Calu3 (cell line): ENCODE data around the gene TNNI3K. TPM values are rescaled to one million over a fixed set of nuclear protein-coding genes. Genes with fewer than 3 reads are reported as not detected.

Experiments used
- BruUV-seq: library from RNA; stranded (reverse); fragments of 400-500 nt; replicated peaks from 2 replicates; lab custom pipeline; 2021; lab: Mats Ljungman, UMichigan
- CTCF ChIA-PET: fragments of 300-600 bp; sonication (Branson Sonifier 250); formaldehyde crosslinking; loops from one replicate; lab custom pipeline; 2022; ENCODE audit warnings: antibody characterized with exemption; lab: Charles Lee
- DNase-seq: peaks from one replicate; pipeline ENCODE4 v3.0.0; 2022
- H3K27ac Mint-ChIP-seq: one replicate; pipeline ENCODE4 v1.8.0; 2022; ENCODE audit warnings: mixed read lengths; ENCODE audit not compliant: unreplicated experiment
- H3K27me3 Mint-ChIP-seq: one replicate; pipeline ENCODE4 v1.8.0; 2022; ENCODE audit warnings: mixed read lengths; ENCODE audit not compliant: unreplicated experiment
- H3K36me3 Mint-ChIP-seq: one replicate; pipeline ENCODE4 v1.8.0; 2022; ENCODE audit warnings: mild to moderate bottlenecking, moderate library complexity, mixed read lengths; ENCODE audit not compliant: insufficient read depth, unreplicated experiment
- H3K4me1 Mint-ChIP-seq: one replicate; pipeline ENCODE4 v1.8.0; 2022; ENCODE audit warnings: mild to moderate bottlenecking, low read depth, mixed read lengths; ENCODE audit not compliant: unreplicated experiment
- H3K4me3 Mint-ChIP-seq: one replicate; pipeline ENCODE4 v1.8.0; 2022; ENCODE audit warnings: mild to moderate bottlenecking, low read depth, moderate library complexity, mixed read lengths; ENCODE audit not compliant: unreplicated experiment
- H3K9me3 Mint-ChIP-seq: one replicate; pipeline ENCODE4 v1.8.0; 2022; ENCODE audit warnings: low read depth, mixed read lengths; ENCODE audit not compliant: unreplicated experiment
- intact Hi-C: fragments of 100-400 bp; cut with micrococcal nuclease; formaldehyde crosslinking; loops from one replicate; pipeline ENCODE4 v1.10.0; 2022; ENCODE audit not compliant: unreplicated experiment
- total RNA-seq: library from RNA; stranded (reverse); gene quantifications from 2 replicates; pipeline ENCODE4 v1.2.3, GENCODE V29; 2022
- TF ChIP-seq, protein P1 (sequence below): fragments of 200-600 bp; IDR thresholded peaks from one replicate; pipeline ENCODE4 v1.8.0; 2022; ENCODE audit warnings: antibody characterized with exemption; ENCODE audit not compliant: unreplicated experiment

The TNNI3K gene
- total RNA-seq, 1 experiment from 2014 or later = not detected

DNA sequence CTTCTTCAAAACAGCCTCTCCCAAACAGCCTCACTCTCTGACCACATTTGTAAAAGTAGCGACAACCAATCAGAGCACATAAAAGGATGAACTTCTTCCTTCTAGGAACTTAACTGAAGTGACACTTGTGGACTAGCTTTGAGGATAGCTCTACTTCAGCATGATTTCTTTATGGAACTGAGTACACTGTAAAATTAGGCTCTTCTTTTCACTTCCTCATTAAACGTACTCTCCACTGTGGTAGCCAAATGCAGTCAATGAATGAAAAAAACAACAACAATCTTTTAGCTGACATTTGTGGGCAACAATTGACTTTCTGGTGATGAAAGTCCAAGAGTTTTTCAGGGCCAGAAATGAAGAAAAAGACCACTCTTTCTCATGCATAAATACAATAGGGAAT lies 267.7 kb downstream of the TNNI3K start:
- no peak overlapping the region for H3K27ac Mint-ChIP-seq
- H3K4me3 Mint-ChIP-seq = no peak overlapping the region
- intact Hi-C loops = no loop called here
- no TSS peak for BruUV-seq
- no peaks in the 10 kb centered on the region for H3K36me3 Mint-ChIP-seq
- no peaks in the 10 kb centered on the region for H3K9me3 Mint-ChIP-seq
- no peaks in the 10 kb centered on the region for H3K4me1 Mint-ChIP-seq
- TF ChIP-seq, protein P1, sequence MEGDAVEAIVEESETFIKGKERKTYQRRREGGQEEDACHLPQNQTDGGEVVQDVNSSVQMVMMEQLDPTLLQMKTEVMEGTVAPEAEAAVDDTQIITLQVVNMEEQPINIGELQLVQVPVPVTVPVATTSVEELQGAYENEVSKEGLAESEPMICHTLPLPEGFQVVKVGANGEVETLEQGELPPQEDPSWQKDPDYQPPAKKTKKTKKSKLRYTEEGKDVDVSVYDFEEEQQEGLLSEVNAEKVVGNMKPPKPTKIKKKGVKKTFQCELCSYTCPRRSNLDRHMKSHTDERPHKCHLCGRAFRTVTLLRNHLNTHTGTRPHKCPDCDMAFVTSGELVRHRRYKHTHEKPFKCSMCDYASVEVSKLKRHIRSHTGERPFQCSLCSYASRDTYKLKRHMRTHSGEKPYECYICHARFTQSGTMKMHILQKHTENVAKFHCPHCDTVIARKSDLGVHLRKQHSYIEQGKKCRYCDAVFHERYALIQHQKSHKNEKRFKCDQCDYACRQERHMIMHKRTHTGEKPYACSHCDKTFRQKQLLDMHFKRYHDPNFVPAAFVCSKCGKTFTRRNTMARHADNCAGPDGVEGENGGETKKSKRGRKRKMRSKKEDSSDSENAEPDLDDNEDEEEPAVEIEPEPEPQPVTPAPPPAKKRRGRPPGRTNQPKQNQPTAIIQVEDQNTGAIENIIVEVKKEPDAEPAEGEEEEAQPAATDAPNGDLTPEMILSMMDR = no peak
- peaks cover 3% of the 10 kb centered on the region for H3K27me3 Mint-ChIP-seq
- CTCF ChIA-PET = interaction anchor here (1.1 to 1.6 kb wide), 2 partner anchors 19 to 150 kb away, joined by 3 read pairs; no protein-coding TSS in a partner anchor
- DNase-seq = no peak

DNA sequence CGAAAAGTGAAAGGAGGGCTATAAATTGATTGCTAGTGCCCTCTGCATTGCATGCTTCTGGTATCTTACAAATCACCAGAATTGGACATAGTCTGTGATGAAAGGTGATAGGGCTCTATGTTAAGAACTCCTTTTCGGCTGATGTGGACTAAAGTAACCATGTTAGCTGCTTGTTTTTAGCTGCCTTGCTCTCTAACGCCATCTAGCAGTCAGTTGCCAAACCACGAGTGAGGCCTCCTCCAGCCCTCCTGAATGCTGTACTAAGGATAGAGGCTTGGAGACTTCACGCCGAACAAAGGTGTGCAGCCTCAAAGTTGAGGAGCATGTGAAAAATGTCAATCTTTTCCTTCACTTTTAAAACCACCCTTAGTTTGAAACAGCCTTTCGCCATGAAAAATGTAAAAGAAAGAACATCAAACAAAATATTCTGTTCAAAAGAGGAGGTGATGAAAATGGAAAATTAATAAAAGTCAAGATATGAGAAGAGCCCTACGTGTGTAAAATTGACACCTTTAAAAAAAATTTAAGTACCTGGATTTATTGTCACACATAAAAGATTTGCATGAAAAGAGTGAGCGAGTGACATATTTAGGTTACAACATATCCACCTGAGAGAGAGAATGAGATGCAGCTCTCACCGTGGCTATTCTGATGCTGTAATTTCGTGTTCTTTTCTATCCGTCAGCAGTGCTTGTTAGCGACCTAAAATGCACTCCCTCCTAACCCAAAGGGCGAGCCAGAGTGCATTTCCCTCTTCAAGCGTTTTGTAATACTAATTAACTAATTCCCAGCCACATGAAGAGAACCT lies 269.1 kb downstream of the TNNI3K start:
- intact Hi-C loops = loop anchor here (1.0 kb wide), 1 partner anchor 186 kb away; no protein-coding TSS in a partner anchor
- peak; percentile 72 for DNase-seq
- CTCF ChIA-PET = interaction anchor here (0.6 to 1.6 kb wide), 5 partner anchors 18 to 244 kb away, joined by 3 to 9 read pairs (median 3); no protein-coding TSS in a partner anchor
- TF ChIP-seq, protein P1 = peak; percentile 81
- no peaks in the 10 kb centered on the region for H3K36me3 Mint-ChIP-seq
- no peak overlapping the region for H3K27ac Mint-ChIP-seq
- no TSS peak for BruUV-seq
- no peak overlapping the region for H3K4me3 Mint-ChIP-seq
- no peaks in the 10 kb centered on the region for H3K9me3 Mint-ChIP-seq
- H3K4me1 Mint-ChIP-seq = no peaks in the 10 kb centered on the region
- H3K27me3 Mint-ChIP-seq = no peaks in the 10 kb centered on the region

DNA sequence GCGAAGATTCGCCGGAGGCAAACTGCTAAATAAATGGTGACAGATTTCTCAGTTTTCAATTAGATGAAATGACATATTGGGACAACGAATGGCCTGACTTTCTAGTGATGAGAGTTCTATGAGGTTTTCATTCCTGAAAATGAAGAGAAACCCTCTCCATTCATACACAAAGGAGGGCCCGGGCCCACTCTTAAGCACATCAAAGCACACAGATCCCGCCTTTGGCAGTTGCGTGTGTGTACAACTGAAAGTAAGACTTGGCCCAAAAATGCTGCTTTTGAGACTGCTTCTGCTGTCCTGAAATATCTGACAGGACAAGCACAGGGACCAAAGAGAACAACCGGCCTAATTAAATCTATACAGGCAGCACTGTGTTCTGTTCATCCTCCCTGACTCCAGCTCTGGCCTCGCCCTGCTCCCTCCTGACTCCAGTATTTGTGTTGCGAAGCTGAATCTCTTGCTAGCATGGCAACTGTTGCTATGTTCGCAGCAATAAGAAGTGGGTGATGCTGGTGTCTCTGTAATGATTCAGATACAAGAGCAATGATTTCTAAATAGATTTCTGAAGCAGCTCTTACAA lies 269.8 kb downstream of the TNNI3K start:
- Mint-ChIP-seq H3K27me3 (no peaks in the 10 kb centered on the region), H3K27ac (no peak overlapping the region), H3K4me1 (no peaks in the 10 kb centered on the region), H3K9me3 (no peaks in the 10 kb centered on the region), H3K36me3 (no peaks in the 10 kb centered on the region), H3K4me3 (no peak overlapping the region)
- CTCF ChIA-PET = interaction anchor here (0.6 kb wide), 1 partner anchor 72 kb away, joined by 3 read pairs; no protein-coding TSS in a partner anchor
- DNase-seq = no peak
- TF ChIP-seq, protein P1 = no peak
- intact Hi-C loops = loop anchor here (1.0 kb wide), 1 partner anchor 185 kb away; no protein-coding TSS in a partner anchor
- BruUV-seq = no TSS peak

DNA sequence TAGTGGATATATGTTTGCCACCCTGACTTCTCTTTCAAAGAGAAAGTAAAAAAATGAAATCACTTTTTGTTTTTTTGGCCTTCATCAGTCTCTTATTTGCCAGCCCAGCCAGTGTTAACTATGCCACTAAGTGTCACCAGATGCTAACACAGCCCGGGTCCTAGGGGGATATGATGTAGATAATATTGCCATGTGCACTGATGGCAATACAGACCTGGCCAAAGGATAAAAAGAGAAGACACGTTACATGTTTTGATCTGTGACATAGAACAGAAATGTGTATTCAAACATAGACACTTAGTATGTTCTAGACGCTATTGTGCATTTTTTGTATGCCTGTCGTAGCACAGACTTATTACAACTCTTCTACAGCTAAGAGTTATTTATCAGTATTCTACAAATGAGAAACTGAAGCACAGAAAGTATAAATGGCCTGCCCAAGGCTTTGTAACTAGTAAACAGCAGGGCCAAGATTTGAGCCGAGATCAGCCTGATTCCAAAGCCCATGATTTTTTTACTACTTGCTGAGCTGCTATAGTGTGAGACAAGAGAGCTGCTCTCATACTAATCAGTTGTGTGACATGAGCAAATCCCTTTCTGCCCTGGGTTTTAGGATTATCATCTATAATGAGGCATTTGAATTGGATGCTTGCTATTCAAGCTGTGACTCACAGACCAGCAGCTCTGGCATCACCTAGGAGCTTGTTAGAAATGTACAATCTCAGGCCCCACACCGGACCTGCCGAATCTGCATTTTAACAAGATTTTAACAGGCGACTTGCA lies 270.9 kb downstream of the TNNI3K start:
- TF ChIP-seq, protein P1 = no peak
- Mint-ChIP-seq H3K9me3 (no peaks in the 10 kb centered on the region), H3K27me3 (no peaks in the 10 kb centered on the region), H3K27ac (no peak overlapping the region), H3K4me1 (no peaks in the 10 kb centered on the region), H3K36me3 (no peaks in the 10 kb centered on the region), H3K4me3 (no peak overlapping the region)
- intact Hi-C loops = no loop called here
- BruUV-seq = no TSS peak
- CTCF ChIA-PET = no interaction called here
- DNase-seq = no peak
